Measurements from ENCODE around the gene SAV1.
A peak's percentile ranks its signal among the peaks of the same experiment; 100 is the strongest.

Gene SAV1

DNA sequence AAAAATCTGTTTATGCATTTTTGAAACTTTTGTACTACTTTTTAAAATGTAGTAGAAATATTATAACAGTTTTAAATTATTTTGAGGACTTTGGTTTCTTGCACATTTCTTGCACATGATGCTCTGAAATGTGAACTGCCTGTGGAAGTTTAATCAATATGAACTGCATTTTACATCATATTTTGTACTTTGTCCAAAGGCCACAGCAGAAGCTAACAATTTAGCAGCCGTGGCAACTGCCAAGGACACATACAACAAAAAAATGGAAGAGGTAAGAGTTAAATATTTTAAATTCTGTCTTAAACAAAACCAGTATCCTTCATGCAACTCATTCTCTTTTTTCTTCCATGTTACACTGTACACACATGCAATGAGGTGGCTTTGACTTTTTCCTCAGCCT lies 45.1 kb downstream of the SAV1 start:
- H4K20me1 ChIP-seq = no peaks in the 10 kb centered on the region
- H3K27me3 ChIP-seq = no peaks in the 10 kb centered on the region
- H3K9ac ChIP-seq = no peak overlapping the region
- no peaks in the 10 kb centered on the region for H3K9me3 ChIP-seq (replicated peaks in 1 of 11)
- no peak overlapping the region for H3K4me3 ChIP-seq
- no peak for TF ChIP-seq Cebpa-rat (IDR thresholded peaks at IDR 0.05)
- H3K27ac ChIP-seq = no peak overlapping the region
- no peak overlapping the region for H3K4me2 ChIP-seq
- H3K4me1 ChIP-seq = peaks cover 0 to 9% (median 7%) of the 10 kb centered on the region in 10 experiments; a peak in 12 of 20 replicates
- peaks cover 0 to 3% (median 0%) of the 10 kb centered on the region in 11 experiments; a peak in 1 of 22 replicates for H3K36me3 ChIP-seq

DNA sequence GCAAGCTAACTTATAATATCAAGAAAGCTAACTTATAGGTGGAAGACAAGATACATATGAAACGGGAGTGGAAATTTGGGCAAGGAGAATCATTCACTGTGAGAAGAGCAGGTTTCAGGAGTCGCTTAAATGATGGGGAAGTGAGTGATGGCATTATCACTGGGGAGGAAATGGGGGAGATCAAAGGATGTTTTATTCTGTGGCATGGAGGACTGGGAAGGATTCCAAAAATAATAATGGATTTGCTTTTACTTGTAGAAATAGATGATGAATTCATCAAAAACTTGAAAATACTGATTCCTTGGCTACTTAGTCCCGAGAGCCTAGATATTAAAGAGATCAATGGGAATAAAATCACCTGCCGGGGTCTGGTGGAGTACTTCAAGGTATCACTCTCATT lies 47.8 kb downstream of the SAV1 start:
- Histone ChIP-seq H3K27ac (no peak overlapping the region), H3K9ac (no peak overlapping the region), H3K4me2 (peak overlapping the region in 3 of 11 experiments; percentile 6 to 43 (median 22); a peak in 2 of 22 replicates), H3K9me3 (replicated peaks in 1 of 11) (no peaks in the 10 kb centered on the region), H3K27me3 (no peaks in the 10 kb centered on the region), H3K4me3 (no peak overlapping the region), H3K36me3 (no peaks in the 10 kb centered on the region), H4K20me1 (no peaks in the 10 kb centered on the region), H3K4me1 (peaks cover 0 to 9% (median 7%) of the 10 kb centered on the region in 10 experiments; a peak in 12 of 20 replicates)
- TF ChIP-seq Cebpa-rat (IDR thresholded peaks at IDR 0.05) = no peak

- Histone ChIP-seq H3K4me3 (no peak overlapping the region), H3K4me2 (peak overlapping the region in 1 of 11 experiments; percentile 22; a peak in 1 of 22 replicates), H3K27ac (no peak overlapping the region), H4K20me1 (no peaks in the 10 kb centered on the region), H3K9ac (no peak overlapping the region), H3K36me3 (no peaks in the 10 kb centered on the region), H3K27me3 (no peaks in the 10 kb centered on the region), H3K9me3 (replicated peaks in 1 of 11) (no peaks in the 10 kb centered on the region), H3K4me1 (peaks cover 0 to 9% (median 7%) of the 10 kb centered on the region in 10 experiments; a peak in 12 of 20 replicates)
- no peak for TF ChIP-seq Cebpa-rat (IDR thresholded peaks at IDR 0.05)
Observed at GRCh38 chr14:50619569-50620141, 48.5 kb downstream of the SAV1 start.

DNA sequence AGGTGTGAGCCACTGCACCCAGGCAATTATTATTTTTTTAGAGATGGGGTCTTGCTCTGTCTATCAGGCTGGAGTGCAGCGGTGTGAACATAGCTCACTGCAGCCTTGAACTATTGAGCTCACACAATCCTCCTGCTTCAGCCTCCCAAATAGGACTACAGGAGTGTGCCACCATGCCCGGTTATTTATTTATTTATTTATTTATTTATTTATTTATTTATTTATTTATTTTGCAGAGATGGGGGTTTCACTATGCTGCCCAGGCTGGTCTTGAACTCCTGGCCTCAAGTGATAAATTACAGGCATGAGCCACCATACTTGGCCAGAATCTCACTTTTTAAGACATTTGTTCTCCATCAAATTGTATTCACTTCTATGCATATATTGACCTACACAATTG lies 51.8 kb downstream of the SAV1 start:
- TF ChIP-seq Cebpa-rat (IDR thresholded peaks at IDR 0.05) = no peak
- Histone ChIP-seq H3K27ac (no peak overlapping the region), H4K20me1 (no peaks in the 10 kb centered on the region), H3K9me3 (replicated peaks in 1 of 11) (no peaks in the 10 kb centered on the region), H3K4me1 (peaks cover 0 to 9% (median 7%) of the 10 kb centered on the region in 10 experiments; a peak in 12 of 20 replicates), H3K27me3 (no peaks in the 10 kb centered on the region), H3K4me2 (no peak overlapping the region), H3K36me3 (no peaks in the 10 kb centered on the region), H3K4me3 (no peak overlapping the region), H3K9ac (no peak overlapping the region)

- Histone ChIP-seq H3K4me3 (no peak overlapping the region), H3K27ac (no peak overlapping the region)
Observed at GRCh38 chr14:50615552-50615951, 52.6 kb downstream of the SAV1 start.

GRCh38 chr14:50615056-50615455 lies 53.0 kb downstream of the SAV1 start:
- no peaks in the 10 kb centered on the region for H3K9me3 ChIP-seq (replicated peaks in 1 of 11)
- H4K20me1 ChIP-seq = no peaks in the 10 kb centered on the region
- TF ChIP-seq Cebpa-rat (IDR thresholded peaks at IDR 0.05) = no peak
- H3K27ac ChIP-seq = no peak overlapping the region
- H3K36me3 ChIP-seq = no peaks in the 10 kb centered on the region
- H3K4me1 ChIP-seq = peaks cover 0 to 4% (median 2%) of the 10 kb centered on the region in 10 experiments; a peak in 12 of 20 replicates
- H3K27me3 ChIP-seq = no peaks in the 10 kb centered on the region
- no peak overlapping the region for H3K4me2 ChIP-seq
- no peak overlapping the region for H3K9ac ChIP-seq
- H3K4me3 ChIP-seq = no peak overlapping the region

More at GRCh38 chr14:50615552-50615951, 52.6 kb downstream of the SAV1 start:
- Histone ChIP-seq H3K36me3 (no peaks in the 10 kb centered on the region), H3K4me2 (no peak overlapping the region), H3K9me3 (replicated peaks in 1 of 11) (no peaks in the 10 kb centered on the region), H4K20me1 (no peaks in the 10 kb centered on the region), H3K4me1 (peaks cover 0 to 8% (median 7%) of the 10 kb centered on the region in 10 experiments; a peak in 12 of 20 replicates), H3K27me3 (no peaks in the 10 kb centered on the region), H3K9ac (no peak overlapping the region)
- TF ChIP-seq Cebpa-rat (IDR thresholded peaks at IDR 0.05) = no peak

DNA sequence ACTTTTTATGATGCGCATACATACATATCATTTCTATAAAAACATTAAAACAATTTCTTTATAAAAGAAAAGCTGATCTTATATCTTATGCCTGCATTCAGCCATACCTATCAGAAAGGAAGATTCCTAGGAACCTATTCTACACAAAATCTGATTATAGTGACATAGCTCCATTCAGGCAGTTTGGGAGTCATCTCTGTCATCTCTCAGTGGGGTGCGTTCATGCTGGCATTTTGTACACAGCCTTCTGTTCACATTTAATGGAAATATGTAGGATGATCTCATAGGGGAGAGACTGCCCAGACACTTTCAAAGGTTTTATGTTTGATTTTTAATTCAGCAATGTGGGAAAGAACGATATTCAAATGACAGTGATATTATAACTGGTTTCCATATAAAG lies 55.3 kb downstream of the SAV1 start:
- TF ChIP-seq Cebpa-rat (IDR thresholded peaks at IDR 0.05) = no peak
- H3K4me3 ChIP-seq = no peak overlapping the region
- no peak overlapping the region for H3K4me2 ChIP-seq
- no peak overlapping the region for H3K27ac ChIP-seq
- H3K9ac ChIP-seq = no peak overlapping the region
- no peaks in the 10 kb centered on the region for H3K4me1 ChIP-seq
- H3K27me3 ChIP-seq = no peaks in the 10 kb centered on the region
- H4K20me1 ChIP-seq = no peaks in the 10 kb centered on the region
- no peaks in the 10 kb centered on the region for H3K36me3 ChIP-seq
- no peaks in the 10 kb centered on the region for H3K9me3 ChIP-seq (replicated peaks in 1 of 11)

DNA sequence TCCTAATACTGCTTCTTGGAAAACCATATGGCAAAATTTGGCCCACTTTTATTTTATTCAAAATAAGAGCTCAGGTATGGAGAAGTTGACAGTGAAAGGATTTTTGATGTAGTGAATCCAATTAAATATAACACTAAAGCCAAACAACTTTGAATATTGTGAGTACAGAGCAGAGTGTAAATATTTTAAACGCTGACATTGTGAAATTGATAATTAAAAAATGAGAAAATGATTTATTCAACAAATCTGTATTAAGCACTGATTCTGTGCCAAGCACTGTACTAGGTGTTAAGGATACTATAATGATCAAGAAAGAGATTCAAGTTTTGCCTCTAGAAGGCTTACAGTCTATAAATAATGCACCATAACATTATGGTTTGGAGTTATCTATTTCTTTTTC lies 57.6 kb downstream of the SAV1 start:
- Histone ChIP-seq H3K36me3 (no peaks in the 10 kb centered on the region), H3K9ac (no peak overlapping the region), H3K4me1 (no peaks in the 10 kb centered on the region), H3K4me3 (no peak overlapping the region), H4K20me1 (no peaks in the 10 kb centered on the region), H3K9me3 (replicated peaks in 1 of 11) (no peaks in the 10 kb centered on the region), H3K27me3 (no peaks in the 10 kb centered on the region), H3K27ac (no peak overlapping the region), H3K4me2 (no peak overlapping the region)
- no peak for TF ChIP-seq Cebpa-rat (IDR thresholded peaks at IDR 0.05)

DNA sequence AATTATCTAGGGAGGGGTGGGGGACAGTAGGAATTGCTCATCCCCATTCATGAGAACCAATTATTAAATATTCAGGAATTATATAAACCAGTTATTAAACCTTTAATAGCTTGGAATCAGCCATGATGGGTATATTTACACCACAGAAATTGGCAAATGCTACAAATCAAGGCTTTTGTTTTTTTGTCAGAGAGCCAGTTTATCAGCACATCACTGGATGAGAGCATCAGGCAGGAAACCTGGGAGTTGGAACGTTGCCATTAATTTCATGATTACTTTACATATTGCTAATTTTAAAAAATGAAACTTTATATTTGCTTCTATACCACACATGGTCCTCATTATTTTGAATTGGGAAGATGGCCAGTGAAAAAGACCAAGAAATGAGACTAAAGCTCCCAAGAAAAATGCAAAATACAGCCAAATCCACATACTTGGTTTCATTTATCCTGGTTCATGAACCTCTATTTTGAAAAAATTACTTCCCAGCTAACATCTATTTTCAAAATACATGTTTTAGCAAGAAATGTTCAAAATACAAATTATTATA lies 59.7 kb downstream of the SAV1 start:
- H3K4me2 ChIP-seq = no peak overlapping the region
- H3K9ac ChIP-seq = no peak overlapping the region
- no peak overlapping the region for H3K4me3 ChIP-seq
- no peak overlapping the region for H3K27ac ChIP-seq
- H3K4me1 ChIP-seq = no peaks in the 10 kb centered on the region
- no peak for TF ChIP-seq Cebpa-rat (IDR thresholded peaks at IDR 0.05)
- no peaks in the 10 kb centered on the region for H3K36me3 ChIP-seq
- no peaks in the 10 kb centered on the region for H3K27me3 ChIP-seq
- H3K9me3 ChIP-seq (replicated peaks in 1 of 11) = no peaks in the 10 kb centered on the region
- H4K20me1 ChIP-seq = no peaks in the 10 kb centered on the region

DNA sequence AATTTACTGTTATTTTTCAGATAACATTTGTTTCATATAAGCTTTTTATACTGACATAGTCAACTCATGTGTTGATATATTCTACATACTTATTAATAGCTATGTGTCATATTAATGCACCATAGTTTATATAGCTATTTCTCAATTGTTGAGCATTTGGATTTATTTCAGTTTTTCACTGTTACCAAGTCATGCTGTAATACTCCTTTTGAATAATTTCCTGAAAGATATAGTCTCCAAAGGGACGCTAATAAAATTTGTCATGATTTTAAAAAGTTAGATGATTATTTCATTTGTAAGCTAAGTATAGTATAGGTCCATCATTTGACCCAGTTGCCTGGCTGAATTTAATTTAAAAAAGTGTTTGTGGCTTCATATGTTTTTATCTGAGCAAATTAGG lies 60.3 kb downstream of the SAV1 start:
- Histone ChIP-seq H3K36me3 (no peaks in the 10 kb centered on the region), H3K4me2 (no peak overlapping the region), H4K20me1 (no peaks in the 10 kb centered on the region), H3K9me3 (replicated peaks in 1 of 11) (no peaks in the 10 kb centered on the region), H3K27ac (no peak overlapping the region), H3K4me3 (no peak overlapping the region), H3K27me3 (no peaks in the 10 kb centered on the region), H3K4me1 (no peaks in the 10 kb centered on the region), H3K9ac (no peak overlapping the region)
- no peak for TF ChIP-seq Cebpa-rat (IDR thresholded peaks at IDR 0.05)
